ENCODE results near the gene PTPRK. TPM values are rescaled to one million over a fixed set of nuclear protein-coding genes. Genes with fewer than 3 reads are reported as not detected.

PTPRK gene
- total and polyA plus RNA-seq, 2 experiments from 2014 or later, result 26.9 to 56.4 TPM

- TF ChIP-seq CTCF (conservative IDR thresholded peaks at IDR 0.05; ENCODE audit: low read depth in 2 of 2) (no peak), POLR2AphosphoS5 (IDR thresholded peaks at IDR 0.05; ENCODE audit: low read depth) (no peak), EZH2 (IDR thresholded peaks at IDR 0.05; ENCODE audit: low read depth, unreplicated experiment) (no peak), JUNB (IDR thresholded peaks at IDR 0.05; ENCODE audit: unreplicated experiment) (no peak), CREB1 (CRISPR knock-in tag; IDR thresholded peaks at IDR 0.05; ENCODE audit: low read depth) (no peak), EZH2phosphoT487 (IDR thresholded peaks at IDR 0.05; ENCODE audit: unreplicated experiment) (no peak), NANOG (IDR thresholded peaks at IDR 0.05; ENCODE audit: borderline replicate concordance) (no peak), STAT1 (IDR thresholded peaks at IDR 0.05; ENCODE audit: unreplicated experiment) (no peak), ZNF114 (CRISPR knock-in tag; IDR thresholded peaks at IDR 0.05) (no peak), ETS1 (IDR thresholded peaks at IDR 0.05) (no peak), ZNF331 (CRISPR knock-in tag; IDR thresholded peaks at IDR 0.05; ENCODE audit: low read depth) (no peak), REST (IDR thresholded peaks at IDR 0.05; ENCODE audit: unreplicated experiment) (no peak)
Measured at GRCh38 chr6:128518434-128519131, 1.8 kb downstream of the PTPRK start (continued).

- TF ChIP-seq NANOG (IDR thresholded peaks at IDR 0.05; ENCODE audit: borderline replicate concordance) (no peak), POLR2AphosphoS5 (IDR thresholded peaks at IDR 0.05; ENCODE audit: low read depth) (no peak), REST (IDR thresholded peaks at IDR 0.05; ENCODE audit: unreplicated experiment) (no peak), ZNF114 (CRISPR knock-in tag; IDR thresholded peaks at IDR 0.05) (no peak), EZH2phosphoT487 (IDR thresholded peaks at IDR 0.05; ENCODE audit: unreplicated experiment) (no peak), JUNB (IDR thresholded peaks at IDR 0.05; ENCODE audit: unreplicated experiment) (no peak), CTCF (conservative IDR thresholded peaks at IDR 0.05; ENCODE audit: low read depth in 2 of 2) (no peak), STAT1 (IDR thresholded peaks at IDR 0.05; ENCODE audit: unreplicated experiment) (no peak)
- Histone ChIP-seq H3K4me3 (no peak overlapping the region), H3K4me2 (no peak overlapping the region), H3K79me2 (replicated peaks; ENCODE audit: insufficient read depth) (peaks cover 76% of the 10 kb centered on the region), H3K36me3 (ENCODE audit: insufficient read depth) (no peaks in the 10 kb centered on the region), H3K4me1 (ENCODE audit: insufficient read depth) (peaks cover 23% of the 10 kb centered on the region), H3K27ac (ENCODE audit: low read depth) (no peak overlapping the region), H3K27me3 (ENCODE audit: insufficient read depth) (peaks cover 7% of the 10 kb centered on the region; the same call in 1 of the 2 replicates), H3K9me2 (ENCODE audit: insufficient read depth) (no peaks in the 10 kb centered on the region), H3F3A (replicated peaks; ENCODE audit: low read depth) (0 out of 2 replicates have a peak, but pooled peaks cover 2% of the 10 kb centered on the region), H4K20me1 (replicated peaks; ENCODE audit: insufficient read depth) (peaks cover 29% of the 10 kb centered on the region; the same call in 1 of the 2 replicates), H2AFZ (no peak overlapping the region)
- peaks cover 12% of the 10 kb centered on the region for H3K27me3 Mint-ChIP-seq (ENCODE audit: insufficient read depth, low read depth, poor library complexity)
- no peak overlapping the region for H3K27ac Mint-ChIP-seq
- H3K4me3 Mint-ChIP-seq, result 0 out of 3 replicates have a peak overlapping the region, but pooled peaks have one; percentile 6
- no peak for ATAC-seq
- no peaks in the 10 kb centered on the region for H3K36me3 Mint-ChIP-seq (ENCODE audit: low read depth)
- H3K9me3 Mint-ChIP-seq, result no peaks in the 10 kb centered on the region; the same call in 2 of the 3 replicates
- no peak for DNase-seq (ENCODE audit: low spot score)
- H3K4me1 Mint-ChIP-seq, result peaks cover 44% of the 10 kb centered on the region
Measured at GRCh38 chr6:128517124-128517523, 3.3 kb downstream of the PTPRK start.
